HCT116 (cell line): Measurements from ENCODE around the gene NT5DC2. TPM values are rescaled to one million over a fixed set of nuclear protein-coding genes. Genes with fewer than 3 reads are reported as not detected.

Experiments used
- ATAC-seq: fragments of 200-7000 bp; cut with Tn5 transposase; 2 replicates; pipeline ENCODE4 v1.9.1; 2020; ENCODE audit warnings: mild to moderate bottlenecking, moderate library complexity
- BruUV-seq: library from RNA; stranded (reverse); fragments of 400-500 nt; replicated peaks from 2 replicates; lab custom pipeline; 2021; lab: Mats Ljungman, UMichigan
- CTCF ChIA-PET: fragments of 300-600 bp; sonication (Branson Sonifier 250); formaldehyde crosslinking; loops from one replicate; lab custom pipeline; 2021; ENCODE audit warnings: antibody characterized with exemption; lab: Charles Lee
- POLR2A ChIA-PET: fragments of 300-600, 350-600 bp; sonication (Branson Sonifier 250); formaldehyde crosslinking; loops from one replicate; lab custom pipeline; 2021; ENCODE audit warnings: antibody characterized with exemption; lab: Charles Lee
- RAD21 ChIA-PET, 2 experiments: fragments of 300-600 bp; sonication (Branson Sonifier 250); formaldehyde crosslinking; loops; one replicate each; lab custom pipeline; 2023; ENCODE audit warnings: low total read pairs in 2 of 2; ENCODE audit not compliant: uncharacterized antibody in 2 of 2, unreplicated experiment in 2 of 2, low non-redundant PET in 1 of 2; lab: Charles Lee
- DNase-seq: peaks from one replicate; pipeline ENCODE4 v3.0.0-alpha.2; 2010; ENCODE audit warnings: low read depth, low spot score
- H2AFZ ChIP-seq: fragments of 200-600 bp; shearing (Covaris generic), sonication (generic); 2 replicates; pipeline ENCODE4 v1.6.1; 2017; ENCODE audit warnings: low read depth, mixed run types, mixed read lengths, antibody characterized with exemption, low read length; ENCODE audit not compliant: poor library complexity, severe bottlenecking
- H3K27ac ChIP-seq: 2 replicates; pipeline ENCODE4 v1.5.1; 2012; ENCODE audit warnings: low read depth, low read length
- H3K27me3 ChIP-seq: fragments of 200-600 bp; sonication (generic); 2 replicates; pipeline ENCODE4 v1.6.1; 2016; ENCODE audit warnings: mixed run types, low read length, mixed read lengths; ENCODE audit not compliant: insufficient read depth
- H3K36me3 ChIP-seq, 2 experiments: fragments of 200-500 bp in 1 of 2; fragments of 200-600 bp in 1 of 2; sonication (Bioruptor generic) in 1 of 2; sonication (generic) in 1 of 2; 2 replicates each; pipeline versions ENCODE4 v1.5.1 to v1.6.1; 2014 to 2016; ENCODE audit warnings: low read length in 2 of 2, inconsistent platforms in 1 of 2, mixed read lengths in 1 of 2, mixed run types in 1 of 2; ENCODE audit not compliant: insufficient read depth in 2 of 2, control insufficient read depth in 1 of 2
- H3K4me1 ChIP-seq, 2 experiments: fragments of 200-600 bp in 1 of 2; sonication (generic) in 1 of 2; 2 replicates each; pipeline versions ENCODE4 v1.5.1 to v1.6.1; 2012 to 2017; ENCODE audit warnings: low read length in 2 of 2, inconsistent platforms in 1 of 2, mild to moderate bottlenecking in 1 of 2, mixed read lengths in 1 of 2, mixed run types in 1 of 2, moderate library complexity in 1 of 2; ENCODE audit not compliant: insufficient read depth in 2 of 2, control insufficient read depth in 1 of 2
- H3K4me2 ChIP-seq: fragments of 200-600 bp; sonication (generic); 2 replicates; pipeline ENCODE4 v1.6.1; 2017; ENCODE audit warnings: mixed run types, low read length, mixed read lengths
- H3K4me3 ChIP-seq, 2 experiments: fragments of 200-600 bp in 1 of 2; sonication (generic) in 1 of 2; replicated peaks in 1 of 2; 2 replicates each; pipeline ENCODE4 v1.5.1; 2011 to 2016; ENCODE audit warnings: low read length in 2 of 2, control low read depth in 1 of 2, low read depth in 1 of 2, mild to moderate bottlenecking in 1 of 2, mixed read lengths in 1 of 2, mixed run types in 1 of 2
- H3K79me2 ChIP-seq: fragments of 200-600 bp; sonication (generic); 2 replicates; pipeline ENCODE4 v1.6.1; 2017; ENCODE audit warnings: mild to moderate bottlenecking, mixed run types, low read length, moderate library complexity, mixed read lengths; ENCODE audit not compliant: insufficient read depth
- H3K9ac ChIP-seq: fragments of 200-600 bp; sonication (generic); 2 replicates; pipeline ENCODE4 v1.6.1; 2016; ENCODE audit warnings: low read length, mixed read lengths
- H3K9me2 ChIP-seq: fragments of 200-600 bp; sonication (generic), shearing (Covaris generic); 2 replicates; pipeline ENCODE4 v1.6.1; 2017; ENCODE audit warnings: mixed run types, mild to moderate bottlenecking, moderate library complexity; ENCODE audit not compliant: insufficient read depth
- H3K9me3 ChIP-seq, 2 experiments: fragments of 200-500 bp in 1 of 2; fragments of 200-600 bp in 1 of 2; sonication (Bioruptor generic) in 1 of 2; sonication (generic) in 1 of 2; 2 replicates each; pipeline ENCODE4 v1.6.1; 2014 to 2017; ENCODE audit warnings: low read length in 2 of 2, mixed read lengths in 2 of 2, inconsistent platforms in 1 of 2, low read depth in 1 of 2, mild to moderate bottlenecking in 1 of 2, mixed run types in 1 of 2, moderate library complexity in 1 of 2; ENCODE audit not compliant: control insufficient read depth in 1 of 2, insufficient read depth in 1 of 2
- H4K20me1 ChIP-seq: fragments of 200-600 bp; sonication (generic), shearing (Covaris generic); 2 replicates; pipeline ENCODE4 v1.6.1; 2017; ENCODE audit warnings: mixed run types, mild to moderate bottlenecking, moderate library complexity; ENCODE audit not compliant: insufficient read depth
- ATF3 ChIP-seq: IDR thresholded peaks from 2 replicates; pipeline ENCODE4 v1.6.1; 2012
- CEBPB ChIP-seq: IDR thresholded peaks from 2 replicates; pipeline ENCODE4 v1.6.1; 2012; ENCODE audit warnings: low read depth
- EGR1 ChIP-seq: IDR thresholded peaks from 2 replicates; pipeline ENCODE4 v1.6.1; 2012; ENCODE audit warnings: low read depth
- ELF1 ChIP-seq: IDR thresholded peaks from 2 replicates; pipeline ENCODE4 v1.6.1; 2012; ENCODE audit warnings: low read depth, borderline replicate concordance
- EZH2phosphoT487 ChIP-seq: fragments of 200-600 bp; IDR thresholded peaks from 2 replicates; pipeline ENCODE4 v1.6.1; 2018; ENCODE audit warnings: antibody characterized with exemption, borderline replicate concordance
- FOSL1 ChIP-seq: IDR thresholded peaks from 2 replicates; pipeline ENCODE4 v1.6.1; 2012; ENCODE audit warnings: low read depth
- JUND ChIP-seq: IDR thresholded peaks from 2 replicates; pipeline ENCODE4 v1.6.1; 2012
- POLR2A ChIP-seq: IDR thresholded peaks from 2 replicates; pipeline ENCODE4 v1.7.0; 2011; ENCODE audit warnings: borderline replicate concordance; ENCODE audit not compliant: insufficient read depth, insufficient read length; ENCODE audit errors: extremely low read depth
- POLR2AphosphoS5 ChIP-seq: IDR thresholded peaks from 2 replicates; pipeline ENCODE4 v1.6.1; 2011; ENCODE audit warnings: mild to moderate bottlenecking, low read depth, low read length, moderate library complexity
- RAD21 ChIP-seq: IDR thresholded peaks from 2 replicates; pipeline ENCODE4 v1.6.1; 2012; ENCODE audit warnings: low read depth, mild to moderate bottlenecking
- SP1 ChIP-seq: IDR thresholded peaks from 2 replicates; pipeline ENCODE4 v1.6.1; 2012; ENCODE audit warnings: low read depth
- SRF ChIP-seq: IDR thresholded peaks from 2 replicates; pipeline ENCODE4 v1.6.1; 2012; ENCODE audit warnings: low read depth
- TCF7L2 ChIP-seq: IDR thresholded peaks from 2 replicates; pipeline ENCODE4 v1.7.0; 2011; ENCODE audit warnings: borderline replicate concordance, inconsistent platforms; ENCODE audit not compliant: insufficient read depth, insufficient read length; ENCODE audit errors: extremely low read depth
- YY1 ChIP-seq: IDR thresholded peaks from 2 replicates; pipeline ENCODE4 v1.6.1; 2011; ENCODE audit warnings: low read length, low read depth, moderate library complexity, mild to moderate bottlenecking; ENCODE audit not compliant: insufficient replicate concordance; ENCODE audit errors: extremely low read depth
- ZNF274 ChIP-seq: fragments of 200-500 bp; sonication (Bioruptor generic); IDR thresholded peaks from 2 replicates; pipeline ENCODE4 v1.6.1; 2014; ENCODE audit warnings: mild to moderate bottlenecking, low read depth, low read length, inconsistent platforms
- intact Hi-C: fragments of 100-400 bp; cut with micrococcal nuclease; formaldehyde crosslinking; loops from 2 replicates; pipeline ENCODE4 v1.10.0; 2022
- total RNA-seq: library from RNA; stranded (reverse); gene quantifications from one replicate; pipeline ENCODE4 v1.2.1, GENCODE V29; 2021; ENCODE audit not compliant: unreplicated experiment

NT5DC2 gene
- total RNA-seq, 1 experiment from 2014 or later, result 125 TPM

GRCh38 chr3:52494445-52494844 is 39.2 kb downstream of the NT5DC2 start:
- Histone ChIP-seq H3K27me3 (no peaks in the 10 kb centered on the region), H3K9ac (no peak overlapping the region), H3K27ac (no peak overlapping the region), H3K4me1 (no peaks in the 10 kb centered on the region), H3K9me3 (no peaks in the 10 kb centered on the region), H3K36me3 (peaks cover 0 to 21% of the 10 kb centered on the region in 2 experiments; a peak in 2 of 4 replicates), H3K79me2 (no peaks in the 10 kb centered on the region), H3K4me2 (no peak overlapping the region), H3K9me2 (no peaks in the 10 kb centered on the region), H3K4me3 (no peak overlapping the region), H2AFZ (no peak overlapping the region), H4K20me1 (no peaks in the 10 kb centered on the region)
- no TSS peak for BruUV-seq
- ChIA-PET RAD21 (no interaction called here), CTCF (no interaction called here), POLR2A (interaction anchor here (0.6 kb wide), 1 partner anchor 750 kb away, joined by 3 read pairs; no protein-coding TSS in a partner anchor)
- no peak for ATAC-seq
- intact Hi-C loops, result no loop called here
- TF ChIP-seq SRF (no peak), TCF7L2 (no peak), SP1 (no peak), ZNF274 (no peak), JUND (no peak), ELF1 (no peak), EZH2phosphoT487 (no peak), ATF3 (no peak), POLR2A (no peak), CEBPB (no peak), YY1 (no peak), RAD21 (no peak), EGR1 (no peak), POLR2AphosphoS5 (no peak), FOSL1 (no peak)
- DNase-seq, result no peak
